ENCODE data around the gene RPL3.

GRCh38 chr22:39364714-39365491 is 45.5 kb upstream of the RPL3 start:
- TF ChIP-seq CTCF (conservative IDR thresholded peaks at IDR 0.05; ENCODE audit: low read depth, low read length) (no peak), EZH2 (IDR thresholded peaks at IDR 0.05; ENCODE audit: borderline replicate concordance, low read depth, low read length, poor library complexity, severe bottlenecking) (no peak)

Data from A673 (cell line).